Measurements from ENCODE around the gene TDRD9.

DNA sequence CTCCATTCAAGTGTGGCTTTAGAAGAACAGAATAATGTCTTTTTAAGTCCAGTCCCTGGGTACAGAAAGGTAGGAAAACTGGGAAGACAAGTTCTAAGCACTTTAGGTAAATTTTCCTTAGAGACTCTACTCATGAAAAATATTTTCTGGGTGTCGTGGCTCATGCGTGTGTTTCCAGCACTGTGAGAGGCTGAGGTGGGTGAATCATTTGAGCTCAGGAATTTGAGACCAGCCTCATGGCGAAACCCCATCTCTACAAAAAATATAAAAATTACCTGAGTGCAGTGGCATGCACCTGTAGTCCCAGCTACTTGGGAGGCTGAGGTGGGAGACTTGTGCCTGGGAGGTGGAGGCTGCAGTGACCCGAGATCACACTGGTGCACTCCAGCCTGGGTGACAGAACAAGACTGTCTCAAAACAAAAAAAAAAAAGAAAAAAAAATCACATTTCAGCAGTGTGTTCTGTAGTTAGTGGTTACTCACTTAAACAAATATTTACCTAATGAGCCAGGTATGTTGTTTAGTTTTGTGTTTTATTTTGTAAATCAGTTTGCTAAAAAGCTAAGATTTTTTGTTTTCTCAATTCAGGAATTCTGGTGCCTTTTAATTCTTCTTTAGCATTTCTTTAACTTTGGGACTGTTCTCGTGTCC is 66.4 kb downstream of the TDRD9 start:
- TF ChIP-seq POLR2AphosphoS5 (IDR thresholded peaks at IDR 0.05; ENCODE audit: low read depth, low read length) (no peak), TCF7L2 (IDR thresholded peaks at IDR 0.05; ENCODE audit: low read depth, low read length) (no peak)
- TF ChIP-seq, protein P1, sequence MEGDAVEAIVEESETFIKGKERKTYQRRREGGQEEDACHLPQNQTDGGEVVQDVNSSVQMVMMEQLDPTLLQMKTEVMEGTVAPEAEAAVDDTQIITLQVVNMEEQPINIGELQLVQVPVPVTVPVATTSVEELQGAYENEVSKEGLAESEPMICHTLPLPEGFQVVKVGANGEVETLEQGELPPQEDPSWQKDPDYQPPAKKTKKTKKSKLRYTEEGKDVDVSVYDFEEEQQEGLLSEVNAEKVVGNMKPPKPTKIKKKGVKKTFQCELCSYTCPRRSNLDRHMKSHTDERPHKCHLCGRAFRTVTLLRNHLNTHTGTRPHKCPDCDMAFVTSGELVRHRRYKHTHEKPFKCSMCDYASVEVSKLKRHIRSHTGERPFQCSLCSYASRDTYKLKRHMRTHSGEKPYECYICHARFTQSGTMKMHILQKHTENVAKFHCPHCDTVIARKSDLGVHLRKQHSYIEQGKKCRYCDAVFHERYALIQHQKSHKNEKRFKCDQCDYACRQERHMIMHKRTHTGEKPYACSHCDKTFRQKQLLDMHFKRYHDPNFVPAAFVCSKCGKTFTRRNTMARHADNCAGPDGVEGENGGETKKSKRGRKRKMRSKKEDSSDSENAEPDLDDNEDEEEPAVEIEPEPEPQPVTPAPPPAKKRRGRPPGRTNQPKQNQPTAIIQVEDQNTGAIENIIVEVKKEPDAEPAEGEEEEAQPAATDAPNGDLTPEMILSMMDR (IDR thresholded peaks at IDR 0.05): no peak

All from Panc1 (cell line).